Activated CD4-positive, alpha-beta memory T cell treated with anti-CD3 and anti-CD28 coated beads for 36 hours (primary cell): ENCODE data around the gene MICA. TPM values are rescaled to one million over a fixed set of nuclear protein-coding genes. Genes with fewer than 3 reads are reported as not detected.
"Not testable (repeated sequence)": the region's sequence is repeated elsewhere in the genome, so short reads cannot be mapped to it uniquely, and the experiment has no call there.

ENCODE experiments used
- CTCF ChIA-PET: fragments of 350-600 bp; sonication (Branson Sonifier 250); formaldehyde crosslinking; loops from one replicate; lab custom pipeline; 2021; ENCODE audit warnings: antibody characterized with exemption, inconsistent platforms; lab: Charles Lee
- POLR2A ChIA-PET: fragments of 350-600 bp; sonication (Branson Sonifier 250); formaldehyde crosslinking; loops from one replicate; lab custom pipeline; 2021; ENCODE audit warnings: antibody characterized with exemption; lab: Charles Lee
- DNase-seq: peaks from one replicate; pipeline ENCODE4 v3.0.0-alpha.2; 2020
- H3K27ac Mint-ChIP-seq: one replicate; pipeline ENCODE4 v1.8.0; 2021; ENCODE audit warnings: mixed read lengths
- H3K27me3 Mint-ChIP-seq: one replicate; pipeline ENCODE4 v1.8.0; 2021; ENCODE audit warnings: mixed read lengths
- H3K36me3 Mint-ChIP-seq: one replicate; pipeline ENCODE4 v1.8.0; 2021; ENCODE audit warnings: mixed read lengths
- H3K4me1 Mint-ChIP-seq: one replicate; pipeline ENCODE4 v1.8.0; 2021; ENCODE audit warnings: low read depth, mixed read lengths
- H3K4me3 Mint-ChIP-seq: one replicate; pipeline ENCODE4 v1.8.0; 2021; ENCODE audit warnings: mild to moderate bottlenecking, mixed read lengths
- H3K9me3 Mint-ChIP-seq: one replicate; pipeline ENCODE4 v1.8.0; 2021; ENCODE audit warnings: mixed read lengths
- intact Hi-C: fragments of 100-400 bp; cut with micrococcal nuclease; formaldehyde crosslinking; loops from one replicate; pipeline ENCODE4 v1.15.1; 2023
- total RNA-seq, 2 experiments: library from RNA; stranded (reverse); gene quantifications; one replicate each; pipeline ENCODE4 v1.2.3, GENCODE V29; 2021

The MICA gene
- total RNA-seq, 2 experiments from 2014 or later, result 7.1 to 8.6 TPM

- H3K9me3 Mint-ChIP-seq, result no peaks in the 10 kb centered on the region
- peak; percentile 25 for DNase-seq
- H3K4me1 Mint-ChIP-seq, result no peaks in the 10 kb centered on the region
- H3K36me3 Mint-ChIP-seq, result no peaks in the 10 kb centered on the region
- intact Hi-C loops, result no loop called here
- H3K4me3 Mint-ChIP-seq, result no peak overlapping the region
- H3K27me3 Mint-ChIP-seq, result peaks cover 11% of the 10 kb centered on the region
- POLR2A ChIA-PET, result no interaction called here
- H3K27ac Mint-ChIP-seq, result no peak overlapping the region
- CTCF ChIA-PET, result interaction anchor here (1.1 to 1.9 kb wide), 3 partner anchors 16 to 254 kb away, joined by 3 to 7 read pairs (median 7); no protein-coding TSS in a partner anchor
These were observed 20.2 kb upstream of the MICA start for GRCh38 chr6:31383149-31383548.

GRCh38 chr6:31385041-31385440 is 18.4 kb upstream of the MICA start:
- no peaks in the 10 kb centered on the region for H3K9me3 Mint-ChIP-seq
- H3K36me3 Mint-ChIP-seq, result no peaks in the 10 kb centered on the region
- ChIA-PET POLR2A (no interaction called here), CTCF (no interaction called here)
- H3K4me3 Mint-ChIP-seq, result no peak overlapping the region
- no peaks in the 10 kb centered on the region for H3K4me1 Mint-ChIP-seq
- intact Hi-C loops, result no loop called here
- peaks cover 4% of the 10 kb centered on the region for H3K27me3 Mint-ChIP-seq
- no peak for DNase-seq
- no peak overlapping the region for H3K27ac Mint-ChIP-seq

- H3K4me1 Mint-ChIP-seq, result no peaks in the 10 kb centered on the region
- POLR2A ChIA-PET, result no interaction called here
- no peak overlapping the region for H3K27ac Mint-ChIP-seq
- H3K36me3 Mint-ChIP-seq, result no peaks in the 10 kb centered on the region
- intact Hi-C loops, result no loop called here
- CTCF ChIA-PET, result interaction anchor here (0.6 kb wide), 1 partner anchor 65 kb away, joined by 3 read pairs; no protein-coding TSS in a partner anchor
- no peaks in the 10 kb centered on the region for H3K9me3 Mint-ChIP-seq
- H3K27me3 Mint-ChIP-seq, result peaks cover 3% of the 10 kb centered on the region
- H3K4me3 Mint-ChIP-seq, result no peak overlapping the region
- no peak for DNase-seq
These were observed 17.3 kb upstream of the MICA start for GRCh38 chr6:31386099-31386498.

- ChIA-PET CTCF (no interaction called here), POLR2A (no interaction called here)
- DNase-seq, result no peak
- intact Hi-C loops, result no loop called here
- Mint-ChIP-seq H3K4me1 (no peaks in the 10 kb centered on the region), H3K27me3 (peaks cover under 1% of the 10 kb centered on the region), H3K36me3 (no peaks in the 10 kb centered on the region), H3K4me3 (no peak overlapping the region), H3K9me3 (no peaks in the 10 kb centered on the region), H3K27ac (no peak overlapping the region)
These were observed 16.4 kb upstream of the MICA start for GRCh38 chr6:31386977-31387376.

- H3K9me3 Mint-ChIP-seq, CTCF ChIA-PET, DNase-seq, H3K4me3 Mint-ChIP-seq, H3K4me1 Mint-ChIP-seq, POLR2A ChIA-PET, H3K36me3 Mint-ChIP-seq, H3K27me3 Mint-ChIP-seq, H3K27ac Mint-ChIP-seq: not testable (repeated sequence)
- intact Hi-C loops, result loop anchor here (1.0 kb wide), 1 partner anchor 96 kb away; no protein-coding TSS in a partner anchor
These were observed 14.2 kb upstream of the MICA start for GRCh38 chr6:31388916-31389801.

GRCh38 chr6:31389802-31390132 is 13.6 kb upstream of the MICA start:
- H3K4me1 Mint-ChIP-seq, intact Hi-C loops, H3K9me3 Mint-ChIP-seq, H3K27me3 Mint-ChIP-seq, H3K36me3 Mint-ChIP-seq, POLR2A ChIA-PET, H3K4me3 Mint-ChIP-seq, DNase-seq, H3K27ac Mint-ChIP-seq: not testable (repeated sequence)
- CTCF ChIA-PET, result interaction anchor here (0.6 kb wide), 1 partner anchor 186 kb away, joined by 3 read pairs; no protein-coding TSS in a partner anchor

- no peaks in the 10 kb centered on the region for H3K36me3 Mint-ChIP-seq
- no peak for DNase-seq
- no peaks in the 10 kb centered on the region for H3K27me3 Mint-ChIP-seq
- ChIA-PET POLR2A (no interaction called here), CTCF (interaction anchor here (1.9 kb wide), 2 partner anchors 46 to 48 kb away, joined by 6 to 9 read pairs; no protein-coding TSS in a partner anchor)
- peaks cover 8% of the 10 kb centered on the region for H3K4me1 Mint-ChIP-seq
- intact Hi-C loops, result no loop called here
- H3K9me3 Mint-ChIP-seq, result no peaks in the 10 kb centered on the region
- H3K27ac Mint-ChIP-seq, result no peak overlapping the region
- no peak overlapping the region for H3K4me3 Mint-ChIP-seq
These were observed 9.5 kb upstream of the MICA start for GRCh38 chr6:31393932-31394331.

- Mint-ChIP-seq H3K4me1 (peaks cover 9% of the 10 kb centered on the region), H3K27ac (no peak overlapping the region), H3K4me3 (no peak overlapping the region), H3K9me3 (no peaks in the 10 kb centered on the region), H3K27me3 (no peaks in the 10 kb centered on the region), H3K36me3 (no peaks in the 10 kb centered on the region)
- POLR2A ChIA-PET, result no interaction called here
- intact Hi-C loops, result no loop called here
- DNase-seq, result no peak
- CTCF ChIA-PET, result interaction anchor here (1.9 kb wide), 1 partner anchor 48 kb away, joined by 9 read pairs; no protein-coding TSS in a partner anchor
These were observed 9.0 kb upstream of the MICA start for GRCh38 chr6:31394381-31394780.

GRCh38 chr6:31395832-31396231 is 7.6 kb upstream of the MICA start:
- no peak overlapping the region for H3K4me3 Mint-ChIP-seq
- no peak for DNase-seq
- no peak overlapping the region for H3K27ac Mint-ChIP-seq
- intact Hi-C loops, result no loop called here
- H3K4me1 Mint-ChIP-seq, result peaks cover 11% of the 10 kb centered on the region
- no peaks in the 10 kb centered on the region for H3K36me3 Mint-ChIP-seq
- CTCF ChIA-PET, result interaction anchor here (1.9 kb wide), 1 partner anchor 46 kb away, joined by 9 read pairs; no protein-coding TSS in a partner anchor
- H3K27me3 Mint-ChIP-seq, result no peaks in the 10 kb centered on the region
- POLR2A ChIA-PET, result interaction anchor here (0.8 kb wide), 1 partner anchor 25 kb away, joined by 3 read pairs; no protein-coding TSS in a partner anchor
- no peaks in the 10 kb centered on the region for H3K9me3 Mint-ChIP-seq

- ChIA-PET POLR2A (interaction anchor here (0.8 kb wide), 1 partner anchor 24 kb away, joined by 3 read pairs; no protein-coding TSS in a partner anchor), CTCF (interaction anchor here (0.6 to 7.9 kb wide), 5 partner anchors 40 to 266 kb away, joined by 3 to 79 read pairs (median 5); no protein-coding TSS in a partner anchor)
- Mint-ChIP-seq H3K36me3 (no peaks in the 10 kb centered on the region), H3K4me3 (no peak overlapping the region), H3K27ac (no peak overlapping the region), H3K9me3 (no peaks in the 10 kb centered on the region), H3K27me3 (no peaks in the 10 kb centered on the region), H3K4me1 (peaks cover 18% of the 10 kb centered on the region)
- DNase-seq, result peak; percentile 92
- intact Hi-C loops, result loop anchor here (1.0 kb wide), 1 partner anchor 45 kb away; no protein-coding TSS in a partner anchor
These were observed 6.8 kb upstream of the MICA start for GRCh38 chr6:31396422-31397152.

GRCh38 chr6:31397153-31397499 is 6.3 kb upstream of the MICA start:
- H3K9me3 Mint-ChIP-seq, H3K36me3 Mint-ChIP-seq, H3K27me3 Mint-ChIP-seq, DNase-seq, H3K4me3 Mint-ChIP-seq, H3K27ac Mint-ChIP-seq: not testable (repeated sequence)
- H3K4me1 Mint-ChIP-seq, result peaks cover 24% of the 10 kb centered on the region
- ChIA-PET POLR2A (interaction anchor here (0.7 kb wide), 1 partner anchor 45 kb away, joined by 3 read pairs; no protein-coding TSS in a partner anchor), CTCF (interaction anchor here (0.6 to 7.9 kb wide), 12 partner anchors 16 to 267 kb away, joined by 3 to 79 read pairs (median 4); no protein-coding TSS in a partner anchor)
- intact Hi-C loops, result loop anchor here (1.0 kb wide), 1 partner anchor 44 kb away; no protein-coding TSS in a partner anchor
